WI38 (cell line): ENCODE data around the gene TWNK.

Source experiments
- H3K4me3 ChIP-seq: 2 replicates; pipeline ENCODE4 v1.5.1; 2011; ENCODE audit warnings: low read depth, mild to moderate bottlenecking, control low read depth, low read length
- TF ChIP-seq, protein P1 (sequence below): IDR thresholded peaks from 2 replicates; pipeline ENCODE4 v1.5.1; 2012; ENCODE audit warnings: low read depth, mild to moderate bottlenecking, control low read depth, low read length

Gene TWNK

DNA sequence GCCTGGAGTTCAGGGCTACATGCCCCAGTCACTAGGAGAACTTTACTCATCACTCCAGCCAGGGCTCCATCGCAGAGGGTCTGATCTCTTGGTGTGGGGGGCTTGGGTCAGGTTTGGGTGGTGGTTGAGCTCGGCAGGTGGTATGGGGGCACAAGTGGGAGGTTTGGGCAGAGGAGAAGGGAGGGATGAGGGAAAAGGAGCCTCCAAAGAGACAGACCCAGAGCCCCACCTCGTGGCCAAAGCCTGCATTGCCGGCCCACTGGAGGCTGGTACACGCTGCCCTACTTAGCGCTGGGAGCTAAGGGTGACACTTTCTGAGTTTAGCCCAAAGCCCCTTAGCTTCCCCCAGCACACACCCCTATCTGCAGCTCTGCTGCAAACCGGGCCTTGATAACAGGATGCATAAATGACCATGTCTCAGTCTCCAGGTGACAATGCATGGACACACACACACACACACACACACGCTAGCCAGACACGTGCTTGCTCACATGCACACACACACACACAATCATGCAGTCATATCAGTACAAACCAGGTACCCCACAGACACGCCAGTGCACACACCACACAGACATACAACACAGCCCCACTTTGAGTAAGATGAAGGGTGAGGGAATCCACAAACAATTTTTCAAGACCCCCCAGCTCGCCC is 27.0 kb downstream of the TWNK start:
- no peak overlapping the region for H3K4me3 ChIP-seq
- TF ChIP-seq, protein P1, sequence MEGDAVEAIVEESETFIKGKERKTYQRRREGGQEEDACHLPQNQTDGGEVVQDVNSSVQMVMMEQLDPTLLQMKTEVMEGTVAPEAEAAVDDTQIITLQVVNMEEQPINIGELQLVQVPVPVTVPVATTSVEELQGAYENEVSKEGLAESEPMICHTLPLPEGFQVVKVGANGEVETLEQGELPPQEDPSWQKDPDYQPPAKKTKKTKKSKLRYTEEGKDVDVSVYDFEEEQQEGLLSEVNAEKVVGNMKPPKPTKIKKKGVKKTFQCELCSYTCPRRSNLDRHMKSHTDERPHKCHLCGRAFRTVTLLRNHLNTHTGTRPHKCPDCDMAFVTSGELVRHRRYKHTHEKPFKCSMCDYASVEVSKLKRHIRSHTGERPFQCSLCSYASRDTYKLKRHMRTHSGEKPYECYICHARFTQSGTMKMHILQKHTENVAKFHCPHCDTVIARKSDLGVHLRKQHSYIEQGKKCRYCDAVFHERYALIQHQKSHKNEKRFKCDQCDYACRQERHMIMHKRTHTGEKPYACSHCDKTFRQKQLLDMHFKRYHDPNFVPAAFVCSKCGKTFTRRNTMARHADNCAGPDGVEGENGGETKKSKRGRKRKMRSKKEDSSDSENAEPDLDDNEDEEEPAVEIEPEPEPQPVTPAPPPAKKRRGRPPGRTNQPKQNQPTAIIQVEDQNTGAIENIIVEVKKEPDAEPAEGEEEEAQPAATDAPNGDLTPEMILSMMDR: peak; percentile 98

- H3K4me3 ChIP-seq: no peak overlapping the region
- TF ChIP-seq, protein P1: no peak
Observed at GRCh38 chr10:101014966-101015581, 27.7 kb downstream of the TWNK start.

DNA sequence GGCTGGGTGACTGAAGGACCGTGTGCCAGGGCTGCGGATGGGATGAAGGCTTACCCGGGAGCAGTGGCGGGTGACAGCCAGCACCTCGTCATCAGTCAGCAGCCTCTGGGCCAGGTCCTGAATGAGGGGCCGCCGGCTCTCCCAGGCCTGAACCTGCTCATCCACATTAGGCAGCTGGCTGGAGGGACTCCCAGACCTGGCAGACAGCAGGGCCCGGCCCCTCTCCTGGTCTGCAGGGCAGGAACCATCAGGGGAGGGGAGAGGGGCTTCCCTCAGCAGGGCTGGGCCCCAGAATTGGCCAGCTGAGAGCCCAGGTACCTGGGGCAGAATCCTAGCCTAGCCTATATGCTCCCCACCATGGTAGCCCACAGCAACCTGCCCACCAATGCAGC is 28.2 kb downstream of the TWNK start:
- TF ChIP-seq, protein P1: no peak
- H3K4me3 ChIP-seq: no peak overlapping the region

GRCh38 chr10:101016814-101017213 is 29.5 kb downstream of the TWNK start:
- no peak overlapping the region for H3K4me3 ChIP-seq

DNA sequence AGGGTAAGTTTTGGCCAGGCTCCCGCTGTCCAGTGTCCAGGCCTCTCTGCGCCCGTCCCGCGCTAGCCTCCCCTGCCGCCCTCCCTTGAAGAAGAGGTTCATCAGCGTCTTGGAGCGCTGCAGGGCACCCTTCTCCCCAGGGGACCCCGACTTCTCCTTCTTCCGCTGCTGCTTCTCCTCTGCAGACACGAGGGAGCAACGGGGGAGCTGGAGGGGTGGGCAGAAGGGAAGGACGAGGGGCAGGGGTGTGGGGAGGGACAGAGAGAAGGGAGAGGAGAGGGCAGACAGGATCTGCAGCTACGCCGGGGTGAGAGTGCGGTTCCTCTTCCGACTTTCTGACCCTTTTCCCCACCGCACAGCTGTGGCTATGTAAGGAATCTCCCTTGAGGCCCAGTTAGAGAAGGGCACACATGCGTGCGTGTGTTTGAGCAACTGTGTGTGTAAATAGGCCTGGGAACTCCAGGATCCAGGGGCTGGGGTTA is 30.8 kb downstream of the TWNK start:
- TF ChIP-seq, protein P1: no peak
- no peak overlapping the region for H3K4me3 ChIP-seq

More at GRCh38 chr10:101016814-101017213, 29.5 kb downstream of the TWNK start:
- TF ChIP-seq, protein P1: no peak

- no peak overlapping the region for H3K4me3 ChIP-seq
- TF ChIP-seq, protein P1: peak; percentile 75
Observed at GRCh38 chr10:101018600-101019439, 31.5 kb downstream of the TWNK start.

- no peak overlapping the region for H3K4me3 ChIP-seq
- TF ChIP-seq, protein P1: no peak
Observed at GRCh38 chr10:101019440-101019703, 32.0 kb downstream of the TWNK start.
